Omental fat pad (tissue), 4 donors: ENCODE results near the gene STK31. TPM values are rescaled to one million over a fixed set of nuclear protein-coding genes. Genes with fewer than 3 reads are reported as not detected.

Experiments
- ATAC-seq: fragments of 150-250 bp; one replicate; pipeline ENCODE4 v1.9.1; 2016; ENCODE audit warnings: mild to moderate bottlenecking, moderate library complexity; ENCODE audit not compliant: low FRiP score
- DNase-seq: peaks from one replicate; pipeline ENCODE4 v3.0.0-alpha.2; 2019; ENCODE audit warnings: low spot score
- total RNA-seq, 4 donors: library from RNA; depleted of rRNA; stranded (reverse); fragments of >200 nt; gene quantifications; one replicate each; pipeline ENCODE4 v1.1.0, GENCODE V29; 2016
- TF ChIP-seq, protein P1 (sequence below), 3 donors: fragments of 450-650 bp; IDR thresholded peaks; one replicate each; pipeline ENCODE4 v1.5.1; 2016 to 2017; ENCODE audit warnings: antibody characterized with exemption in 3 of 3, mild to moderate bottlenecking in 3 of 3, moderate library complexity in 2 of 3

The STK31 gene, protein sequence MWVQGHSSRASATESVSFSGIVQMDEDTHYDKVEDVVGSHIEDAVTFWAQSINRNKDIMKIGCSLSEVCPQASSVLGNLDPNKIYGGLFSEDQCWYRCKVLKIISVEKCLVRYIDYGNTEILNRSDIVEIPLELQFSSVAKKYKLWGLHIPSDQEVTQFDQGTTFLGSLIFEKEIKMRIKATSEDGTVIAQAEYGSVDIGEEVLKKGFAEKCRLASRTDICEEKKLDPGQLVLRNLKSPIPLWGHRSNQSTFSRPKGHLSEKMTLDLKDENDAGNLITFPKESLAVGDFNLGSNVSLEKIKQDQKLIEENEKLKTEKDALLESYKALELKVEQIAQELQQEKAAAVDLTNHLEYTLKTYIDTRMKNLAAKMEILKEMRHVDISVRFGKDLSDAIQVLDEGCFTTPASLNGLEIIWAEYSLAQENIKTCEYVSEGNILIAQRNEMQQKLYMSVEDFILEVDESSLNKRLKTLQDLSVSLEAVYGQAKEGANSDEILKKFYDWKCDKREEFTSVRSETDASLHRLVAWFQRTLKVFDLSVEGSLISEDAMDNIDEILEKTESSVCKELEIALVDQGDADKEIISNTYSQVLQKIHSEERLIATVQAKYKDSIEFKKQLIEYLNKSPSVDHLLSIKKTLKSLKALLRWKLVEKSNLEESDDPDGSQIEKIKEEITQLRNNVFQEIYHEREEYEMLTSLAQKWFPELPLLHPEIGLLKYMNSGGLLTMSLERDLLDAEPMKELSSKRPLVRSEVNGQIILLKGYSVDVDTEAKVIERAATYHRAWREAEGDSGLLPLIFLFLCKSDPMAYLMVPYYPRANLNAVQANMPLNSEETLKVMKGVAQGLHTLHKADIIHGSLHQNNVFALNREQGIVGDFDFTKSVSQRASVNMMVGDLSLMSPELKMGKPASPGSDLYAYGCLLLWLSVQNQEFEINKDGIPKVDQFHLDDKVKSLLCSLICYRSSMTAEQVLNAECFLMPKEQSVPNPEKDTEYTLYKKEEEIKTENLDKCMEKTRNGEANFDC
- total RNA-seq: under 1 TPM; 0.19 to 0.84 (median 0.34) TPM

DNA sequence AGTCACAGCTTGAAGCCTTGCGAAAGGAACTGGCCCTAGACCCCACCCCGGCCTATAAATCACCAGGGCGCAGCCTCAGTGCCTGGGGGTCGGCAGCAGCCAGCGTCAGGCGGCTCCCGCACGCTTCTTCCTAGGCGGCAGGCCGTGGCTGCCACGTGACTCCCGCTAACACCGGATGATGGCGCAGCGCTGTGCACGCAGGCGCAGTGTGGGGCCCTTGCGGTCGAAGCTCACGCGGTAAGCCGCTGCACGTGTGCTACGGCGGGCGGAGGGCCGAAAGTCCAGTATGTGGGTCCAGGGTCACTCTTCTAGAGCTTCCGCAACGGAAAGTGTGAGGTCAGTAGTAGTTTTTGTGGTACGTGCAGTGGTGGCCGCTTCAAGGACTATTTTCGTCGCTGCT, at the start of gene STK31:
TSS of gene STK31 (plus strand) at position 220 of the 400 bp plus-strand sequence. CDS start at position 287, 67 bp downstream.
- DNase-seq (no peak), ATAC-seq (no peak)
- TF ChIP-seq, protein P1, sequence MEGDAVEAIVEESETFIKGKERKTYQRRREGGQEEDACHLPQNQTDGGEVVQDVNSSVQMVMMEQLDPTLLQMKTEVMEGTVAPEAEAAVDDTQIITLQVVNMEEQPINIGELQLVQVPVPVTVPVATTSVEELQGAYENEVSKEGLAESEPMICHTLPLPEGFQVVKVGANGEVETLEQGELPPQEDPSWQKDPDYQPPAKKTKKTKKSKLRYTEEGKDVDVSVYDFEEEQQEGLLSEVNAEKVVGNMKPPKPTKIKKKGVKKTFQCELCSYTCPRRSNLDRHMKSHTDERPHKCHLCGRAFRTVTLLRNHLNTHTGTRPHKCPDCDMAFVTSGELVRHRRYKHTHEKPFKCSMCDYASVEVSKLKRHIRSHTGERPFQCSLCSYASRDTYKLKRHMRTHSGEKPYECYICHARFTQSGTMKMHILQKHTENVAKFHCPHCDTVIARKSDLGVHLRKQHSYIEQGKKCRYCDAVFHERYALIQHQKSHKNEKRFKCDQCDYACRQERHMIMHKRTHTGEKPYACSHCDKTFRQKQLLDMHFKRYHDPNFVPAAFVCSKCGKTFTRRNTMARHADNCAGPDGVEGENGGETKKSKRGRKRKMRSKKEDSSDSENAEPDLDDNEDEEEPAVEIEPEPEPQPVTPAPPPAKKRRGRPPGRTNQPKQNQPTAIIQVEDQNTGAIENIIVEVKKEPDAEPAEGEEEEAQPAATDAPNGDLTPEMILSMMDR (IDR thresholded peaks at IDR 0.05): no peak

DNA sequence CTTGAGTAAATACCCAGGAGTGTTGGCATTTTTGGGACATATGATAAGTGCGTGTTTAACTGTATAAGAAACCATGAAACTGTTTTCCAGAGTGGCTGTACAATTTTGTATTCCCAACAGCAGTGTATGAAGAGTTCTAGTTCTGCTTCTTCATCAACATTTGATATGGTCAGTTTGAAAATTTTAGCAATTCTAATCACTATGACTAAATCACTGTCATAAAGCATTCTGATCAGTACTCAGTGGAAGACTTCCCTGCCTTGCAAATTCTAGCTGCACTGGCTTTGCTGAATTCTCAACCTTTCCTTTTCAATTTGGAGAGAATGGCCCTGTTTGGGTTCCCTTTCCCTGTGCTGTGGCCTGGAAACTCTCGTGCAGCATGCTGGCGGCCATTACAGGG, 48.6 kb upstream of the STK31 start:
- TF ChIP-seq, protein P1 (IDR thresholded peaks at IDR 0.05): no peak
- ATAC-seq (no peak), DNase-seq (no peak)

DNA sequence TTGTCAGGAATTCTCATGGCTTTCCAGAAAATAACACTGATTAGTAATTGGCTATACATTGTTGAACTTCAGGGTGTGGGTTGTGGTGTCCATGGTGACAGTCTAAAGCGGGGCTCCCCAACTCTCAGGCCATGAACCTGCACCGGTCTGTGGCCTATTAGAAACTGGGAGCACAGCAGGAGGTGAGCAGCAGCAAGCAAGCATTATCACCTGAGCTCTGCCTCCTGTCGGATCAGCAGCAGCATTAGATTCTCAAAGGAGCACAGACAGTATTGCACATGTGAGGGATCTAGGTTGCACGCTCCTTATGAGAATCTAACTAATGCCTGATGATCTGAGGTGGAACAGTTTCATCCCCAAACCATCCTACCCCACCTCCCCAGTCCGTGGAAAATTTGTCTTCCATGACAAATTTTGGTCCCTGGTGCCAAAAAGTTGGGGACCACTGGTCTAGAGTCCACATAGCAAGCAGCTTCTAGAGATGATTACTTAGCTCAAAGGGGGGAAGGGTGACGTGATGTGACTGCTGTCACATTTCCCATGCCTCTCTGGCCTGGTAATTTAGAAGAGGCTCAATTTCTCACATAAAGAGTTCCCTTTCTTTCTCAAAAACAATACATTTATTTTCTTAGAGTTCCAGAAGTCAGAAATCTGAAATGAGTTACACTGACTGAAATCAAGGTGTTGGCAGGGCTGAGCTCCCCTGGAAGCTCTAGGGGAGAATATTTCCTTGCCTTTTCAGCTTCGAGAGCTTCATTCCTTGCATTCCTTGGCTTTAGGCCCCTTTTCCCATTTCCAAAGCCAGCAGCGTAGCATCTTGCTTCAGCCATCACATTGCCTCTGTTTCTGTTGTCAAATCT, 47.7 kb upstream of the STK31 start:
- peak; percentile 31 for ATAC-seq
- TF ChIP-seq, protein P1 (IDR thresholded peaks at IDR 0.05): no peak
- no peak for DNase-seq

DNA sequence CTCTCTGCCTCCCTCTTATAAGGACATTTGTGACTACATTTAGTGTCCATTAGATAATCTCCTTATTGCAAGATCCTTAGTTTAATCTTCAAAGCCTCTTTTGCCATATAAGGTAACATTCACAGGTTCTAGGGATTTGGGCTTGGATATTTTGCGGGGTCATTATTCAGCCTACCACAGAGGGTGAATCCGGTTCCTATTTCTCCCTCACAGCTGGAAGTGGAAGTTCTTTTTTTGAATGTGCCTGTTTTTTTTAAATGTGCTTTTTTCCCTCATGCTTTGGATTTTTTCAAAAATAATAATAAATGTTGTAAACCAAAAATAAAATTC, 47.1 kb upstream of the STK31 start:
- TF ChIP-seq, protein P1 (IDR thresholded peaks at IDR 0.05): no peak
- DNase-seq: no peak
- ATAC-seq: no peak

DNA sequence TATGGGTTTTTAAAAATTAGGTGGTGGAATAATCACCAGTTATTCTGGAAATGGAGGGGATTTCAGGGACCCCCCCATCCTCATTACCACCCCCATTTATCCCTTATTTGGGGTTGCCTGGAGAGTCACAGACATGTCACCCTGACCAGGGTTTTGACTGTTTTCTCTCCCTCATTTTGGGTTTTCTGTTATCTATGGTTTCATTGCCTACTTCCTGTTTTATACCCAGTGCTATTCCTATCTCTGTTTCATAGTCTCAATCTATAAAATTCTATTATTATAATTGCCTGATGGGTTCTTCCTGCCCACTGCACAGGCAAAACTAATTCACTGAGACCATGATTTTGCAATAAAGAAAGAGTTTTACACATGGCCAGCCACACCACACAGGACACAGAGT, 45.9 kb upstream of the STK31 start:
- ATAC-seq: no peak
- TF ChIP-seq, protein P1 (IDR thresholded peaks at IDR 0.05): no peak

DNA sequence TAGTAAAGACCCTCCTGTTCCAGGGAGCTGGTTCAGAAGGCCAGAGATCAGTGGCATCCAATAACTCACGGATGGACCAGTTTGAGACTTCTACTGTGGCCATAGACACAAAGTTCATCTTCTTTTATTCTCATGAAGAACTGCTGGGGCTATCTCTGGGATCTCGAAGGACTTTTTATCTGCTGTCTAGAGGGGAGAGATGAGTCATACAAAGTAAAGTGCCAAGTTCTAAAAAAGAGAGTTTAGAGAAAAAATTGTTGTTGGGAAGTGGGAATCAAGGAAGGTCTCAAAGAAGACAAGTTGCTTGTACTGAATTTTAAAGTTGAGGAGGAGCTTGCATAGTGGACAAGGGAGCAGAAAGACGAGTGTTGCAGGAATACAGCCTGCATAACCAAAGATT, 38.0 kb upstream of the STK31 start:
- DNase-seq: no peak
- no peak for ATAC-seq
- TF ChIP-seq, protein P1 (IDR thresholded peaks at IDR 0.05): no peak

More for the DNA sequence above, 45.9 kb upstream of the STK31 start:
- no peak for DNase-seq
